Bronchial epithelial cell (primary cell): ENCODE results near the gene AADACL2. TPM values are rescaled to one million over a fixed set of nuclear protein-coding genes. Genes with fewer than 3 reads are reported as not detected.
"Not testable (repeated sequence)": the region's sequence is repeated elsewhere in the genome, so short reads cannot be mapped to it uniquely, and the experiment has no call there.

Experiments used
- DNase-seq: peaks from one replicate; pipeline ENCODE4 v3.0.0-alpha.2; 2010; ENCODE audit warnings: low read depth
- FAIRE-seq: peaks from 2 replicates; lab custom pipeline; 2011; peaks lifted over from hg19 to GRCh38; lab: Jason Lieb, UNC
- H3K27me3 ChIP-seq: 2 replicates; pipeline ENCODE4 v1.5.1; 2011; ENCODE audit warnings: low read length; ENCODE audit not compliant: control insufficient read depth, insufficient read depth
- H3K36me3 ChIP-seq: 2 replicates; pipeline ENCODE4 v1.5.1; 2011; ENCODE audit warnings: low read length; ENCODE audit not compliant: control insufficient read depth, insufficient read depth
- H3K4me3 ChIP-seq: 2 replicates; pipeline ENCODE4 v1.5.1; 2011; ENCODE audit warnings: mild to moderate bottlenecking, low read depth, low read length, control low read depth
- total RNA-seq: library from RNA; depleted of rRNA; stranded (reverse); fragments of >200 nt; gene quantifications from 2 replicates; pipeline ENCODE4 v1.2.1, GENCODE V29; 2014
- TF ChIP-seq, protein P1 (sequence below): IDR thresholded peaks from 2 replicates; pipeline ENCODE4 v1.5.1; 2011; ENCODE audit warnings: mild to moderate bottlenecking, moderate library complexity, low read length, control low read depth, inconsistent platforms; ENCODE audit not compliant: insufficient read depth, severe bottlenecking

Gene AADACL2
- total RNA-seq, 1 donor from 2014 or later = not detected

DNA sequence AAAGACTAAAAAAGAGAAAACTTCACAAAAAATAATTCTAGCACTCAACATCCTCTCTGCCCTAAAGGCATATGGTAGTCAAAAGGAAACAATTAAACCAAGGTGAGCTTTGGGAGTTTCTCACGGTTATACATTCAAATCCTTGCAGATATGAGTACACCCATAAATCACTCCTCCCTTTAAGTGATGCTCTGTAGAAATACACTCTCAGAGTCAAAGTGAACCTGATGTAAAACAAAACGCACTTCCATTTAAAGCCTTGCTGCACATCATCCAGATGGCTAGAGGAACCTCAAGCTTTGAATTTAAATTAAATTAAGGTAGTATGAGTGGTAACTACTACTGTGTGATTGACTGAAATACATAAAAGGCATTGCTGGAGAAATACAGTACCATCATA lies 44.2 kb downstream of the AADACL2 start:
- Histone ChIP-seq H3K4me3 (no peak overlapping the region), H3K27me3 (no peaks in the 10 kb centered on the region), H3K36me3 (no peaks in the 10 kb centered on the region)
- FAIRE-seq = no peak
- no peak for DNase-seq
- TF ChIP-seq, protein P1, sequence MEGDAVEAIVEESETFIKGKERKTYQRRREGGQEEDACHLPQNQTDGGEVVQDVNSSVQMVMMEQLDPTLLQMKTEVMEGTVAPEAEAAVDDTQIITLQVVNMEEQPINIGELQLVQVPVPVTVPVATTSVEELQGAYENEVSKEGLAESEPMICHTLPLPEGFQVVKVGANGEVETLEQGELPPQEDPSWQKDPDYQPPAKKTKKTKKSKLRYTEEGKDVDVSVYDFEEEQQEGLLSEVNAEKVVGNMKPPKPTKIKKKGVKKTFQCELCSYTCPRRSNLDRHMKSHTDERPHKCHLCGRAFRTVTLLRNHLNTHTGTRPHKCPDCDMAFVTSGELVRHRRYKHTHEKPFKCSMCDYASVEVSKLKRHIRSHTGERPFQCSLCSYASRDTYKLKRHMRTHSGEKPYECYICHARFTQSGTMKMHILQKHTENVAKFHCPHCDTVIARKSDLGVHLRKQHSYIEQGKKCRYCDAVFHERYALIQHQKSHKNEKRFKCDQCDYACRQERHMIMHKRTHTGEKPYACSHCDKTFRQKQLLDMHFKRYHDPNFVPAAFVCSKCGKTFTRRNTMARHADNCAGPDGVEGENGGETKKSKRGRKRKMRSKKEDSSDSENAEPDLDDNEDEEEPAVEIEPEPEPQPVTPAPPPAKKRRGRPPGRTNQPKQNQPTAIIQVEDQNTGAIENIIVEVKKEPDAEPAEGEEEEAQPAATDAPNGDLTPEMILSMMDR = no peak

DNA sequence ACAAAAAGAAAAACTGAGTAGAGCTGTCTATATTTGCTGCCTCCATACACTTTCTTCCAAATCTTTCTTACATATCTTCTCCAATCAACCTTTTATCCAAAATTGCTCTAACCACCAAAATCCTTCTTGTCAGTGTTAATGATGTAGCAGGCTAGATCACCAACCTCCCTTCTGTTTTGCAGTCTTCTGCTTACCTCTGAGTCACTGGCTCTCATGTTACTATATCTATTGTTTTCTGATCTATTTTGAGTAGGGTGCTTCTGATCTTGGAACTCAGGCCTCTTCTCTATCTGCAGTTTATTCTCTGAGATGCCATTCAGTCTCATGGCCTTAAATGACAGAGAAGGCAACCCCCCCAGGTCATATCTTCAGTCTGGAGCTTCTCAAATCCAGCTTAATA lies 53.9 kb downstream of the AADACL2 start:
- H3K27me3 ChIP-seq = no peaks in the 10 kb centered on the region
- no peak for FAIRE-seq

DNA sequence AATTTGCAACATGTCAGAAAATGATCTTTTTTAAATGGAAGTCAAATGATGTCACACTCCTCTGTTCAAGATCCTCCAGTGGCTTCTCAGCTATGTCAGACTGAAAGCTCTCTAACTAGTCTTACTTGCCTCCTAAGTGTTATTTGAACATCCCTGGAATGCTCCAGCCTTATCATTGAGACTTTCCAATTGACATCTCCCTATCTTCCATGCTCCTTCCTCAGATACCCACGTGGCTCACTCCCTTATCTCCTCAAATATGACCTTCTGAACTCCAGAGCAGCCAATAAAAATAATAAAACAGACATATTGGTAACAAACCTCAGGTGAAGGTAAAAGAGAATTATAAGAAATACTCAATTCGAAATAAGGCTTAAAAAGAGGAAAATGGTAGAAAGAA lies 54.7 kb downstream of the AADACL2 start:
- TF ChIP-seq, protein P1 = no peak
- no peaks in the 10 kb centered on the region for H3K27me3 ChIP-seq
- no peak overlapping the region for H3K4me3 ChIP-seq
- no peak for DNase-seq
- no peaks in the 10 kb centered on the region for H3K36me3 ChIP-seq
- no peak for FAIRE-seq

More for the DNA sequence above, 53.9 kb downstream of the AADACL2 start:
- Histone ChIP-seq H3K36me3 (no peaks in the 10 kb centered on the region), H3K4me3 (no peak overlapping the region)
- DNase-seq = peak; percentile 55
- TF ChIP-seq, protein P1 = no peak

GRCh38 chr3:151789853-151790463 lies 56.2 kb downstream of the AADACL2 start:
- Histone ChIP-seq H3K27me3 (no peaks in the 10 kb centered on the region), H3K36me3 (no peaks in the 10 kb centered on the region), H3K4me3 (no peak overlapping the region)
- no peak for FAIRE-seq
- DNase-seq = no peak
- TF ChIP-seq, protein P1 = no peak

GRCh38 chr3:151790763-151791162 lies 57.0 kb downstream of the AADACL2 start:
- FAIRE-seq, H3K36me3 ChIP-seq, H3K27me3 ChIP-seq, DNase-seq, H3K4me3 ChIP-seq: not testable (repeated sequence)

- Histone ChIP-seq H3K36me3 (no peaks in the 10 kb centered on the region), H3K27me3 (no peaks in the 10 kb centered on the region), H3K4me3 (no peak overlapping the region)
- DNase-seq (no peak), FAIRE-seq (no peak)
- TF ChIP-seq, protein P1 = no peak
These were observed 58.7 kb downstream of the AADACL2 start for GRCh38 chr3:151792411-151792810.
